ENCODE measurements around the gene PLPP4.

The PLPP4 gene

DNA sequence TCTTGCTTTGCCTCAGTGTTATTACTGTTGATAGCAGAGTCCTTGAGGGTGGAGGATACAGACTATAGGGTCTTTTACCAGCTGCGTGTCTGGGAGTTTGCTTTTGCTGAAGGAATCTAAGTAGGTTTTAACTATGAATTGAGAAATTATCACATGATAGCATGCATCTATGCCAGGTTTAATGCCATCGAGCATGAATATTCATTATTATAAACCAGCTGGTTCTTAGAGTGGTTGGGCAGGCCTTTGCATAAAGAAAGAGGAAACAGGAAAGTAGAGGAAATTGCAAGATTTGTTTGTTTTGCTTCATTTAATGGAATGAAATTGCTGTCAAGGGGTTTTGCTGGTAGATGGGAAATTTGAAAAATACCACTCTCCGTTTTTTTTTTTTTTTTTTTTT, 70.7 kb downstream of the PLPP4 start:
- no peaks in the 10 kb centered on the region for H3K36me3 ChIP-seq (ENCODE audit: insufficient read depth, low read length)
- no peaks in the 10 kb centered on the region for H3K27me3 ChIP-seq (ENCODE audit: control insufficient read depth in 1 of 2, insufficient read depth in 2 of 2, low read length in 2 of 2)
- no peaks in the 10 kb centered on the region for H3K4me1 ChIP-seq (ENCODE audit: insufficient read depth, low read length)
- H3K4me3 ChIP-seq (ENCODE audit: low read depth in 1 of 2, low read length in 2 of 2), result no peak overlapping the region
- no peaks in the 10 kb centered on the region for H3K9me3 ChIP-seq (ENCODE audit: low read length)
- H3K27ac ChIP-seq (ENCODE audit: low read depth, low read length), result no peak overlapping the region
- no peak overlapping the region for H3K9ac ChIP-seq (ENCODE audit: low read length)

DNA sequence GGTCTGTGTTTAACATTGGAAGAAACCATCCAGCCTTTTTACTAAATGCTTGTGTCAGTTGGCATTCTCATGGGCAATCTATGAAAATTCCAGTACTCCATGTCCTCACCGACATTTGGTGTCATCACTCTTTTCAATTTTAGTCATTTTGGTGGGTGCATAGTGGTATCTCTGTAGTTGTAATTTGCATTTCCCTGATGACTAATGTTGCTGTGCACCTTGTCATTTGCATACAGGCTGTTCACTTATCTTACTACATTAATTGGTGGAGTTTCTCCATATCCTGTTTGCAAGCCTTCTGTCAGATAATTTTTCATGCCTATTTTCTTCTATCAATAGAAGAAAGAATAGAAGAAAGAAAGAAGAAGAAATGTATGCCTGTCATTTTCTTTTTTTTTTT, 73.7 kb downstream of the PLPP4 start:
- no peaks in the 10 kb centered on the region for H3K36me3 ChIP-seq (ENCODE audit: insufficient read depth, low read length)
- no peak overlapping the region for H3K27ac ChIP-seq (ENCODE audit: low read depth, low read length)

DNA sequence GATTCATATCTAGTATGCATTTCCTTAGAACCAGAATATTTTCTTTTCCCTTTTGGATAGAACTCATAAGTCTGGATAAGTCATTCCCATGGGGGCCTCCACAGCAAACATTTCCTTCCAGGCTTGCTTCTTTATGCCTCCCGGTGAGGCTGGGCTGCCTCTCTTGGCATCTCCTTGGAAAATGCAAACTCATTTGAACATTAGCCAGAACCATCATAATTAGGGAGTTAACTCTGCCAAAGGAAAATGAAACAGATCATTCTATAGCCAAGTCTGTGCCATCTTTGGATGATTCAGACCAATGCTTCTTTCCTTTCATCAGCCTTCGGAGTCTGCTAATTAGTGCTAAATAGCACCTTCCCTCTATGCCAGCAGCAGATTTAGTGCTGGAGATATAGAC, 81.1 kb downstream of the PLPP4 start:
- Histone ChIP-seq H3K4me3 (ENCODE audit: low read depth in 1 of 2, low read length in 2 of 2) (no peak overlapping the region), H3K36me3 (ENCODE audit: insufficient read depth, low read length) (no peaks in the 10 kb centered on the region), H3K9ac (ENCODE audit: low read length) (no peak overlapping the region), H3K4me1 (ENCODE audit: insufficient read depth, low read length) (no peaks in the 10 kb centered on the region), H3K27ac (ENCODE audit: low read depth, low read length) (no peak overlapping the region), H3K27me3 (ENCODE audit: control insufficient read depth in 1 of 2, insufficient read depth in 2 of 2, low read length in 2 of 2) (no peaks in the 10 kb centered on the region), H3K9me3 (ENCODE audit: low read length) (no peaks in the 10 kb centered on the region)

More for the DNA sequence above, 73.7 kb downstream of the PLPP4 start:
- Histone ChIP-seq H3K9ac (ENCODE audit: low read length) (no peak overlapping the region), H3K9me3 (ENCODE audit: low read length) (no peaks in the 10 kb centered on the region), H3K4me1 (ENCODE audit: insufficient read depth, low read length) (no peaks in the 10 kb centered on the region), H3K27me3 (ENCODE audit: control insufficient read depth in 1 of 2, insufficient read depth in 2 of 2, low read length in 2 of 2) (no peaks in the 10 kb centered on the region), H3K4me3 (ENCODE audit: low read depth in 1 of 2, low read length in 2 of 2) (no peak overlapping the region)

DNA sequence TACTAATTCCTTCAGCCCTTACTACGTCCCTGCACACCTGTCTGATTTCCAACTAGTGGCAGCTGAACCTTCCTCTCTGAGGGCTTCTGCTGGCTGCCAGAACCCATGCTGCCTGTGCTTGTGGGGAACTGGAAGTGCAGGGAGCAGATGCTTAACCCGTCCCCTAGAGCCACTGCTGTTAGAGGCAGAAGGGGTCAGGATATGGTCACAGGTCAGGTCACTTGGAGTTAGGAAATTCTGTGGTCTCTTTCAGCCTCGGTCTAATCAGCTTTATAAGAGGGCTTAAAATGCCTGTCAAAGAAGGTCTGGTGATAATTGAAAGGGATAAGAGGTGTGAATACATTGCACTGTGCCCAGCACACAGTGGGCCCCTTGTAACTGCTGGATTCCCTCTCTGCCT, 82.0 kb downstream of the PLPP4 start:
- Histone ChIP-seq H3K9me3 (ENCODE audit: low read length) (no peaks in the 10 kb centered on the region), H3K4me3 (ENCODE audit: low read depth in 1 of 2, low read length in 2 of 2) (no peak overlapping the region), H3K27ac (ENCODE audit: low read depth, low read length) (no peak overlapping the region), H3K4me1 (ENCODE audit: insufficient read depth, low read length) (no peaks in the 10 kb centered on the region), H3K36me3 (ENCODE audit: insufficient read depth, low read length) (no peaks in the 10 kb centered on the region), H3K27me3 (ENCODE audit: control insufficient read depth in 1 of 2, insufficient read depth in 2 of 2, low read length in 2 of 2) (no peaks in the 10 kb centered on the region), H3K9ac (ENCODE audit: low read length) (no peak overlapping the region)

DNA sequence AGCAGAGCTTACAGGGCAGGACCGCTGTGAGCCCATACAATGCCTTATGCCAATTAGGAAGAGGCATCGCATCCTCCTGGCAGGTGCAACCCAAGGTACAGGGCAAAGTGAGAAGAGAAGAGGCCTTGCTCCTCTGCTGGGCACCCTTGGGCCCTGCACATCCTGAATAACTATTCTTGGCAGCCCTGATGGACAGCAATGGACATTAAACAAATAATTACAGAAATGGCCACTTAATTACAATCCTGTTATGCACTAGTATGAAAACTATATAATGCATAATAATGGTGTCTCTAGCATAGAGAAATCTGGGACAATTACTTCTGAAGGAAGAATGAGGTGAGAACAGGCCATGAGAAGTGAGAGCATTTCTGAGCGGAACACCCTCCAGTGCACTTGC, 83.5 kb downstream of the PLPP4 start:
- no peak overlapping the region for H3K9ac ChIP-seq (ENCODE audit: low read length)
- no peak overlapping the region for H3K27ac ChIP-seq (ENCODE audit: low read depth, low read length)
- H3K4me3 ChIP-seq (ENCODE audit: low read depth in 1 of 2, low read length in 2 of 2), result no peak overlapping the region
- no peaks in the 10 kb centered on the region for H3K36me3 ChIP-seq (ENCODE audit: insufficient read depth, low read length)
- H3K27me3 ChIP-seq (ENCODE audit: control insufficient read depth in 1 of 2, insufficient read depth in 2 of 2, low read length in 2 of 2), result no peaks in the 10 kb centered on the region
- H3K4me1 ChIP-seq (ENCODE audit: insufficient read depth, low read length), result no peaks in the 10 kb centered on the region
- H3K9me3 ChIP-seq (ENCODE audit: low read length), result no peaks in the 10 kb centered on the region

DNA sequence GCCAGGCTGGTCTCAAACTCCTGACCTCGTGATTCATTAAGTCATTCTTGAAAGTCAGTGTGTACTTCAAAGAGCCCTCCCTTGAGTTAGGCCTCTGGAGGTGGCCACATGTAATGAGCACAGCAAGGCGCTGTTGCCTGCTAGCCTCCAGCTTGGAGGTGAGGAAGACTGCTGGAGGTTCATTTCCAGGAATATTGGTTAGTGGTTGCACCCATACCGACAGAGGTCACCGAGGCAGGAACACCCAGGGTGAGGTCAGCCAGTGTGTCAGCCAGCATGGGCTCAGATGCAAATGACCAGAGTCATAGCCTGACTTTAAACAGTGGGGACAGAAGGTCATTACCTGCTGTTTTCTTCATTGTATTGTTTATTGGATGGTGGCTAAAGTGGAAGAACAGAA, 85.0 kb downstream of the PLPP4 start:
- Histone ChIP-seq H3K27ac (ENCODE audit: low read depth, low read length) (no peak overlapping the region), H3K9me3 (ENCODE audit: low read length) (no peaks in the 10 kb centered on the region), H3K4me3 (ENCODE audit: low read depth in 1 of 2, low read length in 2 of 2) (no peak overlapping the region), H3K9ac (ENCODE audit: low read length) (no peak overlapping the region), H3K4me1 (ENCODE audit: insufficient read depth, low read length) (no peaks in the 10 kb centered on the region), H3K36me3 (ENCODE audit: insufficient read depth, low read length) (no peaks in the 10 kb centered on the region), H3K27me3 (ENCODE audit: control insufficient read depth in 1 of 2, insufficient read depth in 2 of 2, low read length in 2 of 2) (no peaks in the 10 kb centered on the region)

DNA sequence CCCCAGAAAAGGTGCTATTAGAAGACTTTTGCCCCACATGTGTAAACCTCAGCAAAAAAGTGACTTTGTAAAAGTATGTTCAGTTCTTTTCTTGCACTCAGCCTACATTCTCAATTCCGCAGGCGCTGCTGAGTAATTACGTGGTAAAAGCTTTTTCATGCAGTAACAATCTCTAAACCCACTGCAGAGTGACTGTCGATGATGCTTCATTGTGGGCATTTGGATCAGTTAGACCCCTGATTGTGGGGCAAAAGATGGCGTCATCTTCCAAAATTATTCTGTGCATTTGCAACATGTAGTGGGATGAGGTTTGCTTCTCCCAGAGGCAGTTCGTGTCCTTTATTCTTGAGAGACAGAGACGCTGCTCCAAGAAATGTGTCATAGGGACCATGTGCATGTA, 85.6 kb downstream of the PLPP4 start:
- Histone ChIP-seq H3K4me1 (ENCODE audit: insufficient read depth, low read length) (no peaks in the 10 kb centered on the region), H3K27me3 (ENCODE audit: control insufficient read depth in 1 of 2, insufficient read depth in 2 of 2, low read length in 2 of 2) (no peaks in the 10 kb centered on the region), H3K27ac (ENCODE audit: low read depth, low read length) (no peak overlapping the region)

DNA sequence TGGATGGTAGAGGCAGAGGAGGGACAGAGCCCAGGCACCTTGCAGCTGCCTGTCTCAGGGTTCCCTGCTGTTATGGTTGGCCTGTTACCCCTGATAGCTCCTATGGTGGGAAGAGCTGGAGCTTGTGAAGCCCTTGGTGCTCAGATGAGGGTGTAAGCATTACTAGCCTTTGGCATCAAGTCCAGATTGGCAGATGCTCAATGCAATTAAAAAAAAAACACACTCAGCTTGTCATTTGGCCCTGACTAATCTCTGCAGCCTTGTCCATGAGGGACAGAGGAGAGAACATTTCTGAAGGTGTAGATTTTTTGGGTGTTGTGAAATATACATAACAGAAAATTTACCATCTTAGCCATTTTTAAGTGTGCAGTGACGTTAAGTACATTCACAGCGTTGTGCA, 86.3 kb downstream of the PLPP4 start:
- Histone ChIP-seq H3K36me3 (ENCODE audit: insufficient read depth, low read length) (no peaks in the 10 kb centered on the region), H3K4me3 (ENCODE audit: low read depth in 1 of 2, low read length in 2 of 2) (no peak overlapping the region), H3K9ac (ENCODE audit: low read length) (no peak overlapping the region), H3K27ac (ENCODE audit: low read depth, low read length) (no peak overlapping the region), H3K9me3 (ENCODE audit: low read length) (no peaks in the 10 kb centered on the region), H3K4me1 (ENCODE audit: insufficient read depth, low read length) (no peaks in the 10 kb centered on the region), H3K27me3 (ENCODE audit: control insufficient read depth in 1 of 2, insufficient read depth in 2 of 2, low read length in 2 of 2) (no peaks in the 10 kb centered on the region)

More for the DNA sequence above, 85.6 kb downstream of the PLPP4 start:
- no peak overlapping the region for H3K9ac ChIP-seq (ENCODE audit: low read length)
- H3K4me3 ChIP-seq (ENCODE audit: low read depth in 1 of 2, low read length in 2 of 2), result no peak overlapping the region
- H3K9me3 ChIP-seq (ENCODE audit: low read length), result no peaks in the 10 kb centered on the region
- no peaks in the 10 kb centered on the region for H3K36me3 ChIP-seq (ENCODE audit: insufficient read depth, low read length)

DNA sequence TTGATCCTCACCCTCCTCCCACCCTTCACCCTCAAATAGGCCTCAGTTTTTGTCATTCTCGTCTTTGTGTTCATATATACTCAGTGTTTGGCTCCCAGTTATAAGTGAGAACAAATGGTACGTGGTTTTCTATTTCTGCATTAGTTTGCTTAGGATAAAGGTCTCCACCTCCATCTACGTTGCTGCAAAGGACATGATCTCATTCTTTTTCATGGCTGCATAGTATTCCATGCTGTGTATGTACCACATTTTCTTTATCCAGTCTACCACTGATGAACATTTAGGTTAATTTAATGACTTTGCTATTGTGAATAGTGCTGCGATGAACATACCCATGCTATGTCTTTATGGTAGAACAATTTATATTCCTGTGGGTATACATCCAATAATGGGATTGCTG, 91.2 kb downstream of the PLPP4 start:
- no peaks in the 10 kb centered on the region for H3K9me3 ChIP-seq (ENCODE audit: low read length)
- H3K9ac ChIP-seq (ENCODE audit: low read length), result no peak overlapping the region
- H3K27me3 ChIP-seq (ENCODE audit: control insufficient read depth in 1 of 2, insufficient read depth in 2 of 2, low read length in 2 of 2), result no peaks in the 10 kb centered on the region
- no peak overlapping the region for H3K4me3 ChIP-seq (ENCODE audit: low read depth in 1 of 2, low read length in 2 of 2)
- no peak overlapping the region for H3K27ac ChIP-seq (ENCODE audit: low read depth, low read length)
- H3K36me3 ChIP-seq (ENCODE audit: insufficient read depth, low read length), result no peaks in the 10 kb centered on the region
- H3K4me1 ChIP-seq (ENCODE audit: insufficient read depth, low read length), result no peaks in the 10 kb centered on the region

DNA sequence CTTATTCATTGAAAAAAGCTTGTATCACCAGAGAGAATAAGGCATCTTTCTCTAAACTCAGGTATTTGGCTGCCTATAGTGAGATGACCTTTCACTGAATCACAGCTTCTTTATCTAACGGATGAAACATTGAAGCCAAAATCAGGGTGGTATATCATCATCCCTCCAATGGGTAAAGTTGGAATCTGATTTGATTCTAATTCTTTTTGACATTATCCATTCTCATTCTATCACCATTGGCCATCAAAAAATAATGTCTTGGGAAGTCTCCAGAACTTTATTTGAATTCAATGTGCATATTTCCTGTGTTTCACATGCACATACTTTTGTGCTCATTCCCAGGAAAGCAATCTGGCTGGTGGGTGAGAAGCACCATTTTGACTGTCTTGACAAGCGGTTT, 95.2 kb downstream of the PLPP4 start:
- no peaks in the 10 kb centered on the region for H3K36me3 ChIP-seq (ENCODE audit: insufficient read depth, low read length)
- H3K4me3 ChIP-seq (ENCODE audit: low read depth in 1 of 2, low read length in 2 of 2), result no peak overlapping the region
- no peaks in the 10 kb centered on the region for H3K27me3 ChIP-seq (ENCODE audit: control insufficient read depth in 1 of 2, insufficient read depth in 2 of 2, low read length in 2 of 2)
- no peak overlapping the region for H3K9ac ChIP-seq (ENCODE audit: low read length)
- peaks cover 4% of the 10 kb centered on the region for H3K9me3 ChIP-seq (ENCODE audit: low read length)
- H3K4me1 ChIP-seq (ENCODE audit: insufficient read depth, low read length), result no peaks in the 10 kb centered on the region
- no peak overlapping the region for H3K27ac ChIP-seq (ENCODE audit: low read depth, low read length)

DNA sequence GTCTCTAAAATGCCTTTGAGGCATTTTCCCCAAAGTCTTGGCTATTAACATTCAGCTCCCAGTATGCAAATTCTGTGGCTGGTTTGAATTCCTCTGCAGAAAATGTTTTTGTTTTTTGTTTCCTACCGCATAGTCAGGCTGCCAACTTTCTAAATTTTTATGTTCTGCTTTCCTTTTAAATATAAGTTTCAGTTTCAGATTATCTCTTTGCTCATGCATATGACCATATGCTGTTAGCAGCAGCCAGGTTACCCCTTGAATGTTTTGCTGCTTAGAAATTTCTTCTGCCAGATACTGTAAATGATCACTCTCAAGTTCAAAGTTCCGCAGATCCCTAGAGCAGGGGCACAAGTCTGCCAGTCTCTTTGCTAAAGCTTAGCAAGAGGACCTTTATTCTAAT, 96.9 kb downstream of the PLPP4 start:
- Histone ChIP-seq H3K9me3 (ENCODE audit: low read length) (peaks cover 4% of the 10 kb centered on the region), H3K4me3 (ENCODE audit: low read depth in 1 of 2, low read length in 2 of 2) (no peak overlapping the region), H3K27ac (ENCODE audit: low read depth, low read length) (no peak overlapping the region), H3K27me3 (ENCODE audit: control insufficient read depth in 1 of 2, insufficient read depth in 2 of 2, low read length in 2 of 2) (no peaks in the 10 kb centered on the region), H3K36me3 (ENCODE audit: insufficient read depth, low read length) (no peaks in the 10 kb centered on the region), H3K9ac (ENCODE audit: low read length) (no peak overlapping the region), H3K4me1 (ENCODE audit: insufficient read depth, low read length) (no peaks in the 10 kb centered on the region)

DNA sequence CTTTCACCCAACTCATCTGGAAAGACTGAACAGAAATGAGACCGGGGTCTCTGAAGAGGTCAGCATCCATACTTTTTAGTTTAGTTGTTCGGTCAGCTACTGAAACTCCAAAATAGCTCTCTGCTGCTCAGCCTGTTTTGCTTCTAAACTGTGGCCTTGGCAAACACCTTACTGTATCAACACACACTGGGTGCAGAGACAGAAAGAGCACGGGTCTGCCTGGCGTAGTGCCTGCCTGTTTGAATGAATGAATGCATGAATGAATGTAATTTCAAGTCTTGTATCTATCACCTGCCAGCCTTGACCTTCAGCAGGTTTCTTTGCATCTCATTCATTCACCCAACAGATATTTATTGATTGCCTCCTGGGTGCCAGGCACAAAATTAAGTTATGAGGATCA, 98.4 kb downstream of the PLPP4 start:
- Histone ChIP-seq H3K36me3 (ENCODE audit: insufficient read depth, low read length) (no peaks in the 10 kb centered on the region), H3K9ac (ENCODE audit: low read length) (no peak overlapping the region), H3K27ac (ENCODE audit: low read depth, low read length) (no peak overlapping the region), H3K9me3 (ENCODE audit: low read length) (peaks cover 4% of the 10 kb centered on the region), H3K4me3 (ENCODE audit: low read depth in 1 of 2, low read length in 2 of 2) (no peak overlapping the region), H3K4me1 (ENCODE audit: insufficient read depth, low read length) (no peaks in the 10 kb centered on the region), H3K27me3 (ENCODE audit: control insufficient read depth in 1 of 2, insufficient read depth in 2 of 2, low read length in 2 of 2) (no peaks in the 10 kb centered on the region)
